ENCODE results near the gene POLR2C.

Gene POLR2C

GRCh38 chr16:57478396-57479204, 16.1 kb downstream of the POLR2C start:
- no peak for TF ChIP-seq CTCF (IDR thresholded peaks at IDR 0.05; ENCODE audit: borderline replicate concordance, control extremely low read depth, extremely low read depth, insufficient read depth, missing control alignments)
- in situ Hi-C loops (cut with MboI; ENCODE audit: low sequenced_read_pairs, unreplicated experiment) = no loop called here
- DNase-seq (ENCODE audit: low spot score) = no peak

- no peak for DNase-seq (ENCODE audit: low spot score)
- in situ Hi-C loops (cut with MboI; ENCODE audit: low sequenced_read_pairs, unreplicated experiment) = no loop called here
- no peak for TF ChIP-seq CTCF (IDR thresholded peaks at IDR 0.05; ENCODE audit: borderline replicate concordance, control extremely low read depth, extremely low read depth, insufficient read depth, missing control alignments)
These were observed 16.9 kb downstream of the POLR2C start for GRCh38 chr16:57479205-57479975.

GRCh38 chr16:57479976-57480753, 17.7 kb downstream of the POLR2C start:
- DNase-seq (ENCODE audit: low spot score) = no peak
- TF ChIP-seq CTCF (IDR thresholded peaks at IDR 0.05; ENCODE audit: borderline replicate concordance, control extremely low read depth, extremely low read depth, insufficient read depth, missing control alignments) = no peak
- in situ Hi-C loops (cut with MboI; ENCODE audit: low sequenced_read_pairs, unreplicated experiment) = no loop called here

GRCh38 chr16:57480754-57481230, 18.3 kb downstream of the POLR2C start:
- no peak for TF ChIP-seq CTCF (IDR thresholded peaks at IDR 0.05; ENCODE audit: borderline replicate concordance, control extremely low read depth, extremely low read depth, insufficient read depth, missing control alignments)
- no peak for DNase-seq (ENCODE audit: low spot score)
- in situ Hi-C loops (cut with MboI; ENCODE audit: low sequenced_read_pairs, unreplicated experiment) = no loop called here

- no peak for DNase-seq (ENCODE audit: low spot score)
- no peak for TF ChIP-seq CTCF (IDR thresholded peaks at IDR 0.05; ENCODE audit: borderline replicate concordance, control extremely low read depth, extremely low read depth, insufficient read depth, missing control alignments)
- in situ Hi-C loops (cut with MboI; ENCODE audit: low sequenced_read_pairs, unreplicated experiment) = no loop called here
These were observed 18.9 kb downstream of the POLR2C start for GRCh38 chr16:57481421-57481820.
